Measurements from ENCODE around the gene MITF. TPM values are rescaled to one million over a fixed set of nuclear protein-coding genes. Genes with fewer than 3 reads are reported as not detected.

The MITF gene
- polyA plus RNA-seq, 1 experiment = 30.9 TPM

DNA sequence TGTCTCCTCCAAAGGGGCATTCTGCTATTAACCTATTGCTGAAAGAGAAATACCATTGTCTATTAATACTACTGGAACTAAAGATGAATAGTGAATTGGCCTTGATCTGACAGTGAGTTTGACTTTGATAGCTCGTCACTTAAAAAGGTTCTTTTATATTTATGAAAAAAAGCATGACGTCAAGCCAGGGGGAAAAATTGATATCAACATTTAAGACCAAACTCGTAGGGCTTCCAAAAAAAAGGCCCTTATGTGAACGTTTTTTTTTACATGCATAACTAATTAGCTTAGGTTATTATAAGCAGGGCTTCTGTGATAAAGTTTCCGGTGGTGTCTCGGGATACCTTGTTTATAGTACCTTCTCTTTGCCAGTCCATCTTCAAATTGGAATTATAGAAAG lies 197.0 kb downstream of the MITF start:
- H3K27me3 ChIP-seq (ENCODE audit: control insufficient read depth, insufficient read depth, low read length) = no peaks in the 10 kb centered on the region
- TF ChIP-seq, protein P1, sequence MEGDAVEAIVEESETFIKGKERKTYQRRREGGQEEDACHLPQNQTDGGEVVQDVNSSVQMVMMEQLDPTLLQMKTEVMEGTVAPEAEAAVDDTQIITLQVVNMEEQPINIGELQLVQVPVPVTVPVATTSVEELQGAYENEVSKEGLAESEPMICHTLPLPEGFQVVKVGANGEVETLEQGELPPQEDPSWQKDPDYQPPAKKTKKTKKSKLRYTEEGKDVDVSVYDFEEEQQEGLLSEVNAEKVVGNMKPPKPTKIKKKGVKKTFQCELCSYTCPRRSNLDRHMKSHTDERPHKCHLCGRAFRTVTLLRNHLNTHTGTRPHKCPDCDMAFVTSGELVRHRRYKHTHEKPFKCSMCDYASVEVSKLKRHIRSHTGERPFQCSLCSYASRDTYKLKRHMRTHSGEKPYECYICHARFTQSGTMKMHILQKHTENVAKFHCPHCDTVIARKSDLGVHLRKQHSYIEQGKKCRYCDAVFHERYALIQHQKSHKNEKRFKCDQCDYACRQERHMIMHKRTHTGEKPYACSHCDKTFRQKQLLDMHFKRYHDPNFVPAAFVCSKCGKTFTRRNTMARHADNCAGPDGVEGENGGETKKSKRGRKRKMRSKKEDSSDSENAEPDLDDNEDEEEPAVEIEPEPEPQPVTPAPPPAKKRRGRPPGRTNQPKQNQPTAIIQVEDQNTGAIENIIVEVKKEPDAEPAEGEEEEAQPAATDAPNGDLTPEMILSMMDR (IDR thresholded peaks at IDR 0.05; ENCODE audit: insufficient read depth, low read depth, low read length) = no peak
- H3K4me3 ChIP-seq (ENCODE audit: low read depth, low read length) = no peak overlapping the region
- CTCF ChIA-PET = no interaction called here
- H3K36me3 ChIP-seq (ENCODE audit: control insufficient read depth, insufficient read depth, low read length) = peaks cover 7% of the 10 kb centered on the region
- no peak for DNase-seq (ENCODE audit: low read depth)
- POLR2A ChIA-PET = no interaction called here

DNA sequence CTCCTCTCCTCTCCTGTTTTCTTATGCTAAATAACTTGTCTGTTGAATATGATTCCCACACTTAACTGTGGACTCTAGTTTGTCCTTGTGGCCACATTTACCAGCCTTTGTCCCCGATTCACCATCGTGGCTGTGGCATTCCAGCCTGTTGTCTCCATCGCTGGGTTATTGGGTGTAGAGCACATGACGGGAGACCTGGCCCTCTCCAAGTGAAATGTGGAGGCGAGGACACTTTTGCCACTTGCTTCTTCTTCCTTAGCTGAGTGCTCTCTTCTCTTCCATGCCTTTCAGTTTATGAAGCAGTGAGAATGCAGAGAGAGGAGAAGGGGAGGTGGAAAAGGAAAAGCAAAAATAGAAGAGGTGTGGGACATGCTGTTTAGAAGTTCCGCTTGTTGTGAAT lies 198.8 kb downstream of the MITF start:
- ChIA-PET CTCF (interaction anchor here (1.1 kb wide), 1 partner anchor 266 kb away, joined by 3 read pairs; no protein-coding TSS in a partner anchor), POLR2A (no interaction called here)
- peaks cover 7% of the 10 kb centered on the region for H3K36me3 ChIP-seq (ENCODE audit: control insufficient read depth, insufficient read depth, low read length)
- DNase-seq (ENCODE audit: low read depth) = no peak
- H3K27me3 ChIP-seq (ENCODE audit: control insufficient read depth, insufficient read depth, low read length) = no peaks in the 10 kb centered on the region
- TF ChIP-seq, protein P1 (IDR thresholded peaks at IDR 0.05; ENCODE audit: insufficient read depth, low read depth, low read length) = no peak
- H3K4me3 ChIP-seq (ENCODE audit: low read depth, low read length) = no peak overlapping the region

DNA sequence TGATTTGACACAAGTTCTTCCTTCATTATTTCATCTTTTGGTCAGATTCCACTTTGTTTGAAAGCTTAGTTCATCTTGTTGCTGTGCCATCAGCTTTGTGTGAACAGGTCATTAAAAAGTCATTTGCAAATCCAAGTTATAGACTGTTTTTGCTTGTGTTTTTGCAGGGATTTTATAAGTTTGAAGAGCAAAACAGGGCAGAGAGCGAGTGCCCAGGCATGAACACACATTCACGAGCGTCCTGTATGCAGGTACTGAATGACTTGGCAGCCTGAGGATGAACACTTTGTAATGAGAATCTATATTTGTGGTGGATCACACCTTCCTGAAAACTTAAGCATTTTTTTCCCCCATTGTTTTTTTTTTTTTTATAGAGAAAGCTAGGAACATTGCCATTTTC lies 199.7 kb downstream of the MITF start:
- H3K4me3 ChIP-seq (ENCODE audit: low read depth, low read length) = no peak overlapping the region
- POLR2A ChIA-PET = interaction anchor here (0.6 kb wide), 1 partner anchor 494 kb away, joined by 8 read pairs; no protein-coding TSS in a partner anchor
- H3K36me3 ChIP-seq (ENCODE audit: control insufficient read depth, insufficient read depth, low read length) = peaks cover 7% of the 10 kb centered on the region
- CTCF ChIA-PET = interaction anchor here (0.5 kb wide), 1 partner anchor 30 kb away, joined by 3 read pairs; no protein-coding TSS in a partner anchor
- DNase-seq (ENCODE audit: low read depth) = no peak
- no peaks in the 10 kb centered on the region for H3K27me3 ChIP-seq (ENCODE audit: control insufficient read depth, insufficient read depth, low read length)
- TF ChIP-seq, protein P1 (IDR thresholded peaks at IDR 0.05; ENCODE audit: insufficient read depth, low read depth, low read length) = no peak

DNA sequence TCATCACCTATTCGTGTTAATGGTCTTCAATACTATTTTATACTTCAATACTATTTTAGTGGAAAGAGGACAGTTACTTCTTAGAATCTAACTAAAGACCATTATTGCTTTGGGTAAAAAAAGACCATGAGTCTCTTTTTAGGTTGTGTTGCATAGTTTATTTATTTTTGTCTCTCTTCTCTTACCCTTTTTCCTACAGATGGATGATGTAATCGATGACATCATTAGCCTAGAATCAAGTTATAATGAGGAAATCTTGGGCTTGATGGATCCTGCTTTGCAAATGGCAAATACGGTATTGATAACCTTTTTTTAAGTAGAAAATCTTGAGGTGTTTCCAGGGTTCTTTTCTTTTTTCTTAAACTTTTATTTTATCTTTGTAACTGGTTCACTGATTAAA lies 201.8 kb downstream of the MITF start:
- POLR2A ChIA-PET = no interaction called here
- Histone ChIP-seq H3K36me3 (ENCODE audit: control insufficient read depth, insufficient read depth, low read length) (peaks cover 7% of the 10 kb centered on the region), H3K27me3 (ENCODE audit: control insufficient read depth, insufficient read depth, low read length) (no peaks in the 10 kb centered on the region), H3K4me3 (ENCODE audit: low read depth, low read length) (no peak overlapping the region)
- no peak for DNase-seq (ENCODE audit: low read depth)
- CTCF ChIA-PET = no interaction called here
- TF ChIP-seq, protein P1 (IDR thresholded peaks at IDR 0.05; ENCODE audit: insufficient read depth, low read depth, low read length) = no peak

DNA sequence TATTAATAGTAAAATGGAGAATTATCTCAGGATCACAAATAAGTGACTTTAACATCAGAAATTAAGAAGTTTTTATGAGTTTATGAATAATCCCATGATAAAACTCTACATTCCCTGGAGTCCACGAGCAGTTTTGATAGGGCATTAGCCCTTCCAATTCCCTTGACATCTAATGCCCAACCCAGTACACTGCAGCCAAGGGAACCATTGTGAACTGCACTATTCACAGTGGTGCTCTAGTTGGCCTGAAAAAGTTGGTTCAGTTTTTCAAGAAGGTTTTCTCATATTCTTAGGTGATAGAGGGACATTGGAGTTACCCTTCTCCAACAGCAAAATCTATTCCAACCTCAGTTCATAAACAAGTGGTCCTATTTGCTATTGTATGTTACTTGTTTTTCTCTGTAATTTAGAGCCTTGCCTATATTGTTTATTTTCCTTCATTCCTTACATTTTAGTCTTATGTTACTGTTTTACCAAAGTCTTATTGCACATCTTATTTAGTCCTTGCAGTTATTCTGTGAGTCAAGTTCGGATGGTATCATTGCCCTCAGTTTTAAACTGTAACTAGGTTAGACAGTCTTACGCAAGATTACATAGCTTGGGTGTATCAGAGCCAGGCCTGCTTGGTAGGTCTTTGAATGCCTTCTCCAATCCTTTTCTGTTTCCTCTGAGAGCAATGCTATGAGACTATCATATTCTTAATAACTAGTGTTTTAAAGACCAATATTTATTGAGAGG lies 202.3 kb downstream of the MITF start:
- Histone ChIP-seq H3K4me3 (ENCODE audit: low read depth, low read length) (no peak overlapping the region), H3K27me3 (ENCODE audit: control insufficient read depth, insufficient read depth, low read length) (no peaks in the 10 kb centered on the region), H3K36me3 (ENCODE audit: control insufficient read depth, insufficient read depth, low read length) (peaks cover 7% of the 10 kb centered on the region)
- TF ChIP-seq, protein P1 (IDR thresholded peaks at IDR 0.05; ENCODE audit: insufficient read depth, low read depth, low read length) = no peak
- no peak for DNase-seq (ENCODE audit: low read depth)
- ChIA-PET CTCF (no interaction called here), POLR2A (no interaction called here)
